Gastroesophageal sphincter (tissue), 3 donors: Measurements from ENCODE around the gene TMEM178B.

Experiments
- CTCF ChIP-seq, 4 experiments: fragments of 200-600 bp in 2 of 4; fragments of 450-650 bp in 2 of 4; sonication (generic) in 1 of 4; IDR thresholded peaks; one replicate each; pipeline ENCODE4 v1.5.1; 2017 to 2019; ENCODE audit warnings: antibody characterized with exemption in 4 of 4, mild to moderate bottlenecking in 2 of 4, moderate library complexity in 2 of 4
- EP300 ChIP-seq: sonication (generic); formaldehyde crosslinking; IDR thresholded peaks from one replicate; pipeline ENCODE4 v1.6.1; 2017; ENCODE audit warnings: antibody characterized with exemption, mild to moderate bottlenecking
- POLR2A ChIP-seq, 2 donors: fragments of 450-650 bp; IDR thresholded peaks; one replicate each; pipeline ENCODE4 v1.6.1; 2017; ENCODE audit warnings: antibody characterized with exemption in 2 of 2, mild to moderate bottlenecking in 2 of 2, moderate library complexity in 1 of 2
- POLR2AphosphoS5 ChIP-seq: sonication (generic); formaldehyde crosslinking; IDR thresholded peaks from one replicate; pipeline ENCODE4 v1.6.1; 2017; ENCODE audit warnings: antibody characterized with exemption

- TF ChIP-seq CTCF (IDR thresholded peaks at IDR 0.05) (no peak), POLR2A (IDR thresholded peaks at IDR 0.05) (no peak), POLR2AphosphoS5 (no peak), EP300 (no peak)
Measured at GRCh38 chr7:141456711-141457110, 382.8 kb downstream of the TMEM178B start.
